Stimulated activated CD4-positive, alpha-beta T cell treated with anti-CD3 and anti-CD28 coated beads, Interleukin-4, amount 100 ng/mL, for 24 hours (primary cell): ENCODE measurements around the gene ARHGEF26.

Source experiments
- DNase-seq: peaks from one replicate; pipeline ENCODE4 v3.0.0-alpha.2; 2020

The ARHGEF26 gene

GRCh38 chr3:154273381-154273780 is 152.2 kb downstream of the ARHGEF26 start:
- no peak for DNase-seq

- DNase-seq = no peak
Measured at GRCh38 chr3:154274348-154274747, 153.2 kb downstream of the ARHGEF26 start.

- no peak for DNase-seq
Measured at GRCh38 chr3:154275292-154275691, 154.1 kb downstream of the ARHGEF26 start.

- DNase-seq = no peak
Measured at GRCh38 chr3:154275965-154276364, 154.8 kb downstream of the ARHGEF26 start.

GRCh38 chr3:154280161-154280560 is 159.0 kb downstream of the ARHGEF26 start:
- DNase-seq = no peak

GRCh38 chr3:154285221-154285620 is 164.0 kb downstream of the ARHGEF26 start:
- no peak for DNase-seq

- no peak for DNase-seq
Measured at GRCh38 chr3:154290187-154290586, 169.0 kb downstream of the ARHGEF26 start.

GRCh38 chr3:154294016-154294415 is 172.8 kb downstream of the ARHGEF26 start:
- no peak for DNase-seq

GRCh38 chr3:154301561-154301960 is 180.4 kb downstream of the ARHGEF26 start:
- DNase-seq = no peak

- no peak for DNase-seq
Measured at GRCh38 chr3:154304116-154304786, 183.1 kb downstream of the ARHGEF26 start.

GRCh38 chr3:154304936-154305335 is 183.7 kb downstream of the ARHGEF26 start:
- DNase-seq = no peak

GRCh38 chr3:154307363-154307762 is 186.2 kb downstream of the ARHGEF26 start:
- no peak for DNase-seq
